H9 (cell line): ENCODE data around the gene GALC. TPM values are rescaled to one million over a fixed set of nuclear protein-coding genes. Genes with fewer than 3 reads are reported as not detected.

Source experiments
- DNase-seq: peaks from one replicate; pipeline ENCODE4 v3.0.0-alpha.2; 2017
- H2AFZ ChIP-seq: one replicate; pipeline ENCODE4 v1.6.1; 2013; ENCODE audit warnings: mild to moderate bottlenecking, low read length, control low read depth, moderate library complexity
- H2AK5ac ChIP-seq: 2 replicates; pipeline ENCODE4 v1.6.1; 2013; ENCODE audit warnings: low read length, control low read depth, mixed read lengths; ENCODE audit not compliant: insufficient read length
- H2BK120ac ChIP-seq: one replicate; pipeline ENCODE4 v1.6.1; 2013; ENCODE audit warnings: low read depth, mild to moderate bottlenecking, low read length, control low read depth, inconsistent platforms; ENCODE audit not compliant: poor library complexity, severe bottlenecking
- H2BK12ac ChIP-seq: 2 replicates; pipeline ENCODE4 v1.6.1; 2013; ENCODE audit warnings: low read length, control low read depth, mixed read lengths, low read depth; ENCODE audit not compliant: insufficient read length
- H2BK15ac ChIP-seq: 2 replicates; pipeline ENCODE4 v1.6.1; 2013; ENCODE audit warnings: low read depth, low read length, control low read depth
- H2BK20ac ChIP-seq: one replicate; pipeline ENCODE4 v1.6.1; 2013; ENCODE audit warnings: low read depth, mild to moderate bottlenecking, low read length, control low read depth, inconsistent platforms; ENCODE audit not compliant: poor library complexity, severe bottlenecking
- H2BK5ac ChIP-seq: 2 replicates; pipeline ENCODE4 v1.6.1; 2013; ENCODE audit warnings: low read length, control low read depth, mixed read lengths; ENCODE audit not compliant: insufficient read length
- H3K14ac ChIP-seq: 2 replicates; pipeline ENCODE4 v1.6.1; 2013; ENCODE audit warnings: low read length, control low read depth; ENCODE audit not compliant: insufficient read depth
- H3K18ac ChIP-seq: 2 replicates; pipeline ENCODE4 v1.6.1; 2013; ENCODE audit warnings: low read depth, mild to moderate bottlenecking, mixed read lengths, low read length, control low read depth; ENCODE audit not compliant: insufficient read length
- H3K23ac ChIP-seq: 2 replicates; pipeline ENCODE4 v1.6.1; 2013; ENCODE audit warnings: low read length, control low read depth, mixed read lengths, low read depth; ENCODE audit not compliant: insufficient read length
- H3K23me2 ChIP-seq: 2 replicates; pipeline ENCODE4 v1.6.1; 2013; ENCODE audit warnings: low read depth, mild to moderate bottlenecking, mixed read lengths, low read length, control low read depth; ENCODE audit not compliant: insufficient read length, poor library complexity, severe bottlenecking
- H3K27ac ChIP-seq: 2 replicates; pipeline ENCODE4 v1.5.1; 2013; ENCODE audit warnings: low read length, control low read depth, mixed read lengths, low read depth; ENCODE audit not compliant: insufficient read length
- H3K27me3 ChIP-seq: 2 replicates; pipeline ENCODE4 v1.6.1; 2013; ENCODE audit warnings: low read length, control low read depth, inconsistent platforms; ENCODE audit not compliant: insufficient read depth
- H3K4ac ChIP-seq: 2 replicates; pipeline ENCODE4 v1.6.1; 2013; ENCODE audit warnings: low read depth, mild to moderate bottlenecking, control low read depth, inconsistent platforms, low read length, moderate library complexity
- H3K4me1 ChIP-seq: 2 replicates; pipeline ENCODE4 v1.6.1; 2013; ENCODE audit warnings: low read length, control low read depth, inconsistent platforms; ENCODE audit not compliant: insufficient read depth
- H3K4me2 ChIP-seq: 2 replicates; pipeline ENCODE4 v1.6.1; 2013; ENCODE audit warnings: low read length, control low read depth, mixed read lengths; ENCODE audit not compliant: insufficient read length, insufficient read depth
- H3K56ac ChIP-seq: 2 replicates; pipeline ENCODE4 v1.6.1; 2013; ENCODE audit warnings: low read depth, mild to moderate bottlenecking, mixed read lengths, low read length, control low read depth; ENCODE audit not compliant: insufficient read length
- H3K79me1 ChIP-seq: 2 replicates; pipeline ENCODE4 v1.6.1; 2013; ENCODE audit warnings: low read depth, mild to moderate bottlenecking, moderate library complexity, low read length, control low read depth, inconsistent platforms; ENCODE audit not compliant: insufficient read depth, poor library complexity, severe bottlenecking
- H3K79me2 ChIP-seq: 2 replicates; pipeline ENCODE4 v1.6.1; 2013; ENCODE audit warnings: low read length, control low read depth, inconsistent platforms; ENCODE audit not compliant: insufficient read depth
- H3K9ac ChIP-seq: 2 replicates; pipeline ENCODE4 v1.6.1; 2013; ENCODE audit warnings: low read length, control low read depth, mixed read lengths; ENCODE audit not compliant: insufficient read length; ENCODE audit errors: extremely low read depth
- H3K9me3 ChIP-seq: one replicate; pipeline ENCODE4 v1.6.1; 2013; ENCODE audit warnings: low read depth, low read length, inconsistent platforms; ENCODE audit not compliant: control insufficient read depth
- H3T11ph ChIP-seq: one replicate; pipeline ENCODE4 v1.6.1; 2013; ENCODE audit warnings: mild to moderate bottlenecking, low read length, control low read depth, inconsistent platforms
- H4K20me1 ChIP-seq: one replicate; pipeline ENCODE4 v1.6.1; 2013; ENCODE audit not compliant: control insufficient read depth, insufficient read length, insufficient read depth
- H4K5ac ChIP-seq: 2 replicates; pipeline ENCODE4 v1.6.1; 2013; ENCODE audit warnings: low read depth, mild to moderate bottlenecking, mixed read lengths, low read length, control low read depth; ENCODE audit not compliant: insufficient read length
- H4K8ac ChIP-seq: replicated peaks from 2 replicates; pipeline ENCODE4 v1.6.1; 2013; ENCODE audit warnings: low read length, control low read depth, mixed read lengths, low read depth; ENCODE audit not compliant: insufficient read length
- H4K91ac ChIP-seq: 2 replicates; pipeline ENCODE4 v1.6.1; 2013; ENCODE audit warnings: low read depth, mild to moderate bottlenecking, moderate library complexity, mixed read lengths, low read length, control low read depth; ENCODE audit not compliant: insufficient read length
- H3K27ac Mint-ChIP-seq, 3 experiments: 2 replicates in 2 of 3; 3 replicates in 1 of 3; pipeline ENCODE4 v1.8.0; 2020 to 2021; ENCODE audit warnings: mixed read lengths in 3 of 3, mild to moderate bottlenecking in 1 of 3, moderate library complexity in 1 of 3
- H3K27me3 Mint-ChIP-seq: 2 replicates; pipeline ENCODE4 v1.8.0; 2021; ENCODE audit warnings: low read depth, mild to moderate bottlenecking, moderate library complexity, mixed read lengths
- H3K36me3 Mint-ChIP-seq, 3 experiments: 2 replicates in 2 of 3; 3 replicates in 1 of 3; pipeline ENCODE4 v1.8.0; 2020 to 2021; ENCODE audit warnings: low read depth in 3 of 3, mixed read lengths in 3 of 3; ENCODE audit not compliant: insufficient read depth in 1 of 3
- H3K4me1 Mint-ChIP-seq, 2 experiments: 2 replicates each; pipeline ENCODE4 v1.8.0; 2020; ENCODE audit warnings: mixed read lengths in 2 of 2
- H3K4me3 Mint-ChIP-seq, 2 experiments: 2 replicates in 1 of 2; 3 replicates in 1 of 2; pipeline ENCODE4 v1.8.0; 2020 to 2021; ENCODE audit warnings: mild to moderate bottlenecking in 2 of 2, mixed read lengths in 2 of 2, moderate library complexity in 1 of 2
- H3K9me3 Mint-ChIP-seq, 2 experiments: 2 replicates in 1 of 2; 3 replicates in 1 of 2; pipeline ENCODE4 v1.8.0; 2020; ENCODE audit warnings: mild to moderate bottlenecking in 2 of 2, mixed read lengths in 2 of 2, moderate library complexity in 1 of 2
- WGBS: extraction: QIAGEN DNeasy Blood & Tissue Kit; methylation state at CpG from one replicate; pipeline ENCODE4 v1.1.7; 2013; ENCODE audit warnings: missing lambda C conversion rate, low lambda C conversion rate, mixed read lengths; ENCODE audit not compliant: insufficient read length; ENCODE audit errors: extremely low coverage; 5-methylcytosine and 5-hydroxymethylcytosine counted together
- total RNA-seq: library from RNA; stranded (reverse); gene quantifications from 2 replicates; pipeline ENCODE4 v1.2.1, GENCODE V29; 2021
- TF ChIP-seq, protein P1 (sequence below): fragments of 200-600 bp; sonication (generic); conservative IDR thresholded peaks from 3 replicates; pipeline ENCODE4 v1.8.0; 2021; ENCODE audit warnings: antibody characterized with exemption, mild to moderate bottlenecking

Gene GALC
- total RNA-seq, 1 experiment from 2014 or later = 12.4 TPM

DNA sequence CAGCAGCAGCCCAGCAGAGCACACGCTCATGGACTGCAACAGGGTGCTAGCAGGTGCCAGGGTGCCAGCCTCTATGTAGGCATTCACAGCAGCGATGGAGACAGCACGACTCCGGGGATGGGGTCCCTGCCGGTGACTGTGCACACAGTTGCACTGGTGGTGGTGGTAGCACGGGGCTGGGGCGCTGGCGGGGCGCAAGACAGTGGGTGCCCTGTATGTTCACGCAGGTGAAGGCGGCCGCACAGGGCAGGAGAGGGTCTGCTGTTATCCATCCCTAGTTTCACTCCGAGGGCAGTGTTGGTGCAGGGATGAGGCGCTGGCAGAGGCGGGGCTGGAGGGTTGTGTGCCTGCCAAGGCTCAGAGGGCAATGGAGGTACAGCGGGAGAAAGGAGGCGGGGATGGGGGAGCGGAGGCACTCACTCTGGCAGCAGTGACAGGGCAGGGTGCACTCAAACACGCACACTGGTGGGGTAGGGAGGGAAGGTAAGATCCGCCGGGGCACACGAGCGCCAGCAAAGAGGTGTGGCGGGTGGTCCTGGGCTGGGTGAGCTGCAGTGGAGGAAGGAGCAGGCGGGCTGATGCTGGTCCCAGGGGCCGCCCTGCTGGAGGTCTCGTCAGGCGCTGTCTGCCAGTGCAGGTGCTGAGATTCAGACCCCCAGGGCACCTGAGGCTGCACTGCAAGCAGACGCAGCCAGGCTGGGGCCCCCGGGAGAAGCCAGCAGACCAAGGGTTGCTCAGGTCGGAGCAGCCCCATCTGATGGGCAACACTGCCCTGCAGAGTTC lies 76.7 kb downstream of the GALC start:
- H3K27ac ChIP-seq = no peak overlapping the region
- no peak overlapping the region for H3K27ac Mint-ChIP-seq
- no peak overlapping the region for H4K5ac ChIP-seq
- H3K4me1 Mint-ChIP-seq = no peaks in the 10 kb centered on the region
- H3K79me2 ChIP-seq = no peaks in the 10 kb centered on the region
- no peak overlapping the region for H2BK12ac ChIP-seq
- H2AFZ ChIP-seq = no peak overlapping the region
- no peaks in the 10 kb centered on the region for H3K4me1 ChIP-seq
- peaks cover 3 to 7% of the 10 kb centered on the region in 2 experiments; a peak in 4 of 5 replicates for H3K9me3 Mint-ChIP-seq
- no peak overlapping the region for H3K4ac ChIP-seq
- H3K36me3 Mint-ChIP-seq = 0 out of 7 replicates have a peak, but pooled peaks cover 0 to 1% (median 0%) of the 10 kb centered on the region in 3 experiments
- no peaks in the 10 kb centered on the region for H3K79me1 ChIP-seq
- H3K27me3 ChIP-seq = no peaks in the 10 kb centered on the region
- no peak overlapping the region for H3K4me2 ChIP-seq
- H3T11ph ChIP-seq = no peak overlapping the region
- no peak overlapping the region for H3K4me3 Mint-ChIP-seq
- H3K56ac ChIP-seq = no peak overlapping the region
- H3K23me2 ChIP-seq = no peaks in the 10 kb centered on the region
- H4K8ac ChIP-seq = no peak overlapping the region
- no peak overlapping the region for H2AK5ac ChIP-seq
- H3K23ac ChIP-seq = no peak overlapping the region
- no peak overlapping the region for H2BK20ac ChIP-seq
- DNase-seq = peak; percentile 36
- no peak overlapping the region for H2BK120ac ChIP-seq
- no peaks in the 10 kb centered on the region; the same call in 1 of the 2 replicates for H3K27me3 Mint-ChIP-seq
- no peak overlapping the region for H2BK15ac ChIP-seq
- no peak overlapping the region for H3K9ac ChIP-seq
- H2BK5ac ChIP-seq = no peak overlapping the region
- no peaks in the 10 kb centered on the region for H4K20me1 ChIP-seq
- H3K14ac ChIP-seq = no peak overlapping the region; the same call in 1 of the 2 replicates
- no peak overlapping the region for H3K18ac ChIP-seq
- no peak overlapping the region for H4K91ac ChIP-seq
- no peaks in the 10 kb centered on the region for H3K9me3 ChIP-seq
- no CpG with 5 or more reads among the region's 31 CpGs for WGBS
- TF ChIP-seq, protein P1, sequence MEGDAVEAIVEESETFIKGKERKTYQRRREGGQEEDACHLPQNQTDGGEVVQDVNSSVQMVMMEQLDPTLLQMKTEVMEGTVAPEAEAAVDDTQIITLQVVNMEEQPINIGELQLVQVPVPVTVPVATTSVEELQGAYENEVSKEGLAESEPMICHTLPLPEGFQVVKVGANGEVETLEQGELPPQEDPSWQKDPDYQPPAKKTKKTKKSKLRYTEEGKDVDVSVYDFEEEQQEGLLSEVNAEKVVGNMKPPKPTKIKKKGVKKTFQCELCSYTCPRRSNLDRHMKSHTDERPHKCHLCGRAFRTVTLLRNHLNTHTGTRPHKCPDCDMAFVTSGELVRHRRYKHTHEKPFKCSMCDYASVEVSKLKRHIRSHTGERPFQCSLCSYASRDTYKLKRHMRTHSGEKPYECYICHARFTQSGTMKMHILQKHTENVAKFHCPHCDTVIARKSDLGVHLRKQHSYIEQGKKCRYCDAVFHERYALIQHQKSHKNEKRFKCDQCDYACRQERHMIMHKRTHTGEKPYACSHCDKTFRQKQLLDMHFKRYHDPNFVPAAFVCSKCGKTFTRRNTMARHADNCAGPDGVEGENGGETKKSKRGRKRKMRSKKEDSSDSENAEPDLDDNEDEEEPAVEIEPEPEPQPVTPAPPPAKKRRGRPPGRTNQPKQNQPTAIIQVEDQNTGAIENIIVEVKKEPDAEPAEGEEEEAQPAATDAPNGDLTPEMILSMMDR = no peak
